Thymus (tissue), 2 donors: ENCODE results near the gene SLC38A10. TPM values are rescaled to one million over a fixed set of nuclear protein-coding genes. Genes with fewer than 3 reads are reported as not detected.

Experiments used
- polyA plus RNA-seq: library from polyadenylated mRNA; stranded (reverse); fragments of 200-250 nt; gene quantifications from one replicate; pipeline ENCODE4 v1.2.3, GENCODE V29; 2013
- total RNA-seq: library from RNA; stranded (reverse); fragments of 120-200 nt; gene quantifications from one replicate; pipeline ENCODE4 v1.2.4, GENCODE V29; 2013
- donor health status: healthy.

The SLC38A10 gene
- total and polyA plus RNA-seq, 2 donors = 21.0 to 63.6 TPM

Other genes with a start within 250 kb of the SLC38A10 start
- not detected for gene PVALEF, start 129.8 kb downstream of the SLC38A10 start, total RNA-seq
- gene PVALEF, start 129.8 kb downstream of the SLC38A10 start, polyA plus RNA-seq = 0.02 TPM
- 0.24 TPM for gene AATK, start 129.1 kb downstream of the SLC38A10 start, total RNA-seq
- 1.9 TPM for gene AATK, start 129.1 kb downstream of the SLC38A10 start, polyA plus RNA-seq
- 6.3 TPM for gene CEP131, start 72.3 kb downstream of the SLC38A10 start, total RNA-seq
- 13.3 TPM for gene CEP131, start 72.3 kb downstream of the SLC38A10 start, polyA plus RNA-seq
- gene TEPSIN, start 56.3 kb downstream of the SLC38A10 start, total RNA-seq = 13.3 TPM
- gene TEPSIN, start 56.3 kb downstream of the SLC38A10 start, polyA plus RNA-seq = 85.3 TPM
- gene NDUFAF8, start 56.0 kb downstream of the SLC38A10 start, total RNA-seq = 101 TPM
- gene NDUFAF8, start 56.0 kb downstream of the SLC38A10 start, polyA plus RNA-seq = 47.1 TPM
- 5.8 TPM for gene BAHCC1, start 100.2 kb upstream of the SLC38A10 start, total RNA-seq
- 7.3 TPM for gene BAHCC1, start 100.2 kb upstream of the SLC38A10 start, polyA plus RNA-seq
- gene ACTG1, start 217.5 kb upstream of the SLC38A10 start, total RNA-seq = 1,837 TPM
- 2,739 TPM for gene ACTG1, start 217.5 kb upstream of the SLC38A10 start, polyA plus RNA-seq
- 0.47 TPM for gene FSCN2, start 233.1 kb upstream of the SLC38A10 start, total RNA-seq
- gene FSCN2, start 233.1 kb upstream of the SLC38A10 start, polyA plus RNA-seq = 0.87 TPM